ENCODE data around the gene SERPINB4.
"Not testable (repeated sequence)": the region's sequence is repeated elsewhere in the genome, so short reads cannot be mapped to it uniquely, and the experiment has no call there.

GRCh38 chr18:63661750-63662149, 17.7 kb upstream of the SERPINB4 start, which contains the start of gene SERPINB3:
- TF ChIP-seq POLR2A (IDR thresholded peaks at IDR 0.05; ENCODE audit: control extremely low read depth in 1 of 2, low read depth in 2 of 2, low read length in 2 of 2); RAD21 (IDR thresholded peaks at IDR 0.05 in 1 of 2, conservative IDR thresholded peaks at IDR 0.05 in 1 of 2; ENCODE audit: low read depth in 2 of 2, low read length in 2 of 2); ASH2L (IDR thresholded peaks at IDR 0.05; ENCODE audit: low read length); RFX5 (IDR thresholded peaks at IDR 0.05; ENCODE audit: borderline replicate concordance, low read depth, low read length); CEBPB (IDR thresholded peaks at IDR 0.05; ENCODE audit: low read depth, low read length); RNF2 (IDR thresholded peaks at IDR 0.05; ENCODE audit: borderline replicate concordance, low read depth, low read length, missing control alignments, poor library complexity, severe bottlenecking); TBP (IDR thresholded peaks at IDR 0.05; ENCODE audit: low read depth, low read length); KDM1A (IDR thresholded peaks at IDR 0.05; ENCODE audit: borderline replicate concordance, low read length): not testable (repeated sequence)
- TF ChIP-seq, protein P1, sequence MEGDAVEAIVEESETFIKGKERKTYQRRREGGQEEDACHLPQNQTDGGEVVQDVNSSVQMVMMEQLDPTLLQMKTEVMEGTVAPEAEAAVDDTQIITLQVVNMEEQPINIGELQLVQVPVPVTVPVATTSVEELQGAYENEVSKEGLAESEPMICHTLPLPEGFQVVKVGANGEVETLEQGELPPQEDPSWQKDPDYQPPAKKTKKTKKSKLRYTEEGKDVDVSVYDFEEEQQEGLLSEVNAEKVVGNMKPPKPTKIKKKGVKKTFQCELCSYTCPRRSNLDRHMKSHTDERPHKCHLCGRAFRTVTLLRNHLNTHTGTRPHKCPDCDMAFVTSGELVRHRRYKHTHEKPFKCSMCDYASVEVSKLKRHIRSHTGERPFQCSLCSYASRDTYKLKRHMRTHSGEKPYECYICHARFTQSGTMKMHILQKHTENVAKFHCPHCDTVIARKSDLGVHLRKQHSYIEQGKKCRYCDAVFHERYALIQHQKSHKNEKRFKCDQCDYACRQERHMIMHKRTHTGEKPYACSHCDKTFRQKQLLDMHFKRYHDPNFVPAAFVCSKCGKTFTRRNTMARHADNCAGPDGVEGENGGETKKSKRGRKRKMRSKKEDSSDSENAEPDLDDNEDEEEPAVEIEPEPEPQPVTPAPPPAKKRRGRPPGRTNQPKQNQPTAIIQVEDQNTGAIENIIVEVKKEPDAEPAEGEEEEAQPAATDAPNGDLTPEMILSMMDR (IDR thresholded peaks at IDR 0.05; ENCODE audit: control extremely low read depth in 1 of 3, insufficient read depth in 1 of 3, low read depth in 1 of 3, low read length in 3 of 3) = not testable (repeated sequence)

Data from H1 (cell line).